ENCODE measurements around the gene ASIP. TPM values are rescaled to one million over a fixed set of nuclear protein-coding genes. Genes with fewer than 3 reads are reported as not detected.
A peak's percentile ranks its signal among the peaks of the same experiment; 100 is the strongest.

ASIP gene
- total RNA-seq, 1 donor from 2014 or later = not detected

DNA sequence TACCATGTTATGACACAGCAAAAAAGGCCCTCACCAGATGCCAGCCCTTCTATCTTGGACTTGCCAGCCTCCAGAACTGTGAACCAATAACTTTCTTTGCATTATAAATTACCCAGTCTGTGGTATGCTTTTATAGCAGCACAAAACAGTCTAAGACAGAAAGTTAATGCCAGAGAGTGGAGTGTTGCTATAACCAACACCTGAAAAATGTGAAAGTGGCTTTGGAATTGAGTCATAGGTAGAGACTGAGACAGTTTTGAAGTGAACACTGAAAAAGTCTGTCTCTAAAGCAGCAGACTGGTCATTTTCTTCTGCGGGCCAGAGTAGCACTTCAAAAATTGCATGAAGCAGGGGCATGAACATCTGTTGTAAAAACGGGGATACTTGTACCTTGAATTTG is 28.0 kb upstream of the ASIP start:
- H3K4me2 ChIP-seq (ENCODE audit: low read length) = no peak overlapping the region
- no peak overlapping the region for H3K4me3 ChIP-seq (ENCODE audit: insufficient read depth, low read depth, low read length)
- Mint-ChIP-seq H3K27ac (ENCODE audit: unreplicated experiment) (no peak overlapping the region), H3K4me3 (ENCODE audit: unreplicated experiment) (no peak overlapping the region), H3K36me3 (ENCODE audit: low read depth, unreplicated experiment) (no peaks in the 10 kb centered on the region), H3K27me3 (ENCODE audit: low read depth, unreplicated experiment) (no peaks in the 10 kb centered on the region), H3K9me3 (ENCODE audit: unreplicated experiment) (peaks cover 4% of the 10 kb centered on the region), H3K4me1 (ENCODE audit: low read depth, unreplicated experiment) (peaks cover 3% of the 10 kb centered on the region)
- TF ChIP-seq, protein P1, sequence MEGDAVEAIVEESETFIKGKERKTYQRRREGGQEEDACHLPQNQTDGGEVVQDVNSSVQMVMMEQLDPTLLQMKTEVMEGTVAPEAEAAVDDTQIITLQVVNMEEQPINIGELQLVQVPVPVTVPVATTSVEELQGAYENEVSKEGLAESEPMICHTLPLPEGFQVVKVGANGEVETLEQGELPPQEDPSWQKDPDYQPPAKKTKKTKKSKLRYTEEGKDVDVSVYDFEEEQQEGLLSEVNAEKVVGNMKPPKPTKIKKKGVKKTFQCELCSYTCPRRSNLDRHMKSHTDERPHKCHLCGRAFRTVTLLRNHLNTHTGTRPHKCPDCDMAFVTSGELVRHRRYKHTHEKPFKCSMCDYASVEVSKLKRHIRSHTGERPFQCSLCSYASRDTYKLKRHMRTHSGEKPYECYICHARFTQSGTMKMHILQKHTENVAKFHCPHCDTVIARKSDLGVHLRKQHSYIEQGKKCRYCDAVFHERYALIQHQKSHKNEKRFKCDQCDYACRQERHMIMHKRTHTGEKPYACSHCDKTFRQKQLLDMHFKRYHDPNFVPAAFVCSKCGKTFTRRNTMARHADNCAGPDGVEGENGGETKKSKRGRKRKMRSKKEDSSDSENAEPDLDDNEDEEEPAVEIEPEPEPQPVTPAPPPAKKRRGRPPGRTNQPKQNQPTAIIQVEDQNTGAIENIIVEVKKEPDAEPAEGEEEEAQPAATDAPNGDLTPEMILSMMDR (IDR thresholded peaks at IDR 0.05; ENCODE audit: insufficient read depth, low read depth, low read length) = no peak
- no peak for TF ChIP-seq EZH2 (IDR thresholded peaks at IDR 0.05; ENCODE audit: insufficient read depth, low read length)
- H3K36me3 ChIP-seq (ENCODE audit: insufficient read depth, low read length) = no peaks in the 10 kb centered on the region
- FAIRE-seq (no peak), DNase-seq (ENCODE audit: low read depth) (no peak)
- H4K20me1 ChIP-seq (ENCODE audit: insufficient read depth, low read length) = no peaks in the 10 kb centered on the region
- no peak overlapping the region for H3K27ac ChIP-seq (ENCODE audit: low read depth, low read length)
- H3K4me1 ChIP-seq (ENCODE audit: insufficient read depth, low read length) = no peaks in the 10 kb centered on the region
- no peak overlapping the region for H3K9ac ChIP-seq (ENCODE audit: low read length)
- no peaks in the 10 kb centered on the region for H3K27me3 ChIP-seq (ENCODE audit: insufficient read depth, low read length)
- H3K9me3 ChIP-seq (ENCODE audit: insufficient read depth, low read depth, low read length) = peaks cover 4% of the 10 kb centered on the region
- no peak overlapping the region for H2AFZ ChIP-seq (ENCODE audit: low read depth, low read length)
- no peaks in the 10 kb centered on the region for H3K79me2 ChIP-seq (ENCODE audit: insufficient read depth, low read length)

DNA sequence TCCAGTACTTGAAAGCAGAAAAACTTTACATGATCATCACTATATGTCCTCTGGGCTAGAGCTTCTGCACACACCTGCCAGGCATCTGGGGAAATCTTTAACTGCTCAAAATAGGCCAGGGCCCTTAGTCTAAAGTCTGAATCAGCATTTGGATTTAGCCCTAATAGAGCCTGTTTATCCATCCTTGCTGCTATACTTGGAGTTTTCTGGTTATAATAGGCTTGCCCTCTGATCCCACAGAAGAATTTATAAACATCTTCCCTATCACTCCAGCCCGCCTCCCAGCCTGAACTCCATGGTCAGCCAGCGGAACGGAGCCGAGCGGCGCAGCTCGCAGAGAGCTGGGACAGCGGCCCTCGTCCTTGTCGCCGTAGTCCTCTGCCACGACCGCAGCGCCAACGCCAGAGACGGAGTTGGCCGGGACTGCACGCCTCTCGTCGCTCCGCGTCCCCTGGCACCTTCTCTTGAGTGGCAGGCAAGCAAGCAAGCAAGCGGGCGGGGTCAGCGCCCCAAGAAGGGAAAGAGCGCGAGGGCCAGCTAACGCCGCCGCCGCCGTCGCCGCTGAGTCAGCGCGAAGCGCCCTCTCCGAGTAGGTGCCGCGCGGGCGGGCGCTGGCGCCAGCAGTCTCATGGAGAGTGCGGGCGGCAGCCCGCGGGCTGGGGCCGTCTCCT is 25.4 kb upstream of the ASIP start:
- Histone ChIP-seq H3K4me1 (ENCODE audit: insufficient read depth, low read length) (peaks cover 4% of the 10 kb centered on the region), H2AFZ (ENCODE audit: low read depth, low read length) (peak overlapping the region; percentile 99), H3K9ac (ENCODE audit: low read length) (peak overlapping the region; percentile 74), H3K4me3 (ENCODE audit: insufficient read depth, low read depth, low read length) (peak overlapping the region; percentile 66), H3K4me2 (ENCODE audit: low read length) (peak overlapping the region; percentile 95), H3K27ac (ENCODE audit: low read depth, low read length) (no peak overlapping the region), H3K79me2 (ENCODE audit: insufficient read depth, low read length) (no peaks in the 10 kb centered on the region), H4K20me1 (ENCODE audit: insufficient read depth, low read length) (no peaks in the 10 kb centered on the region), H3K27me3 (ENCODE audit: insufficient read depth, low read length) (no peaks in the 10 kb centered on the region), H3K9me3 (ENCODE audit: insufficient read depth, low read depth, low read length) (no peaks in the 10 kb centered on the region), H3K36me3 (ENCODE audit: insufficient read depth, low read length) (no peaks in the 10 kb centered on the region)
- peak; percentile 58 for FAIRE-seq
- peak; percentile 53 for DNase-seq (ENCODE audit: low read depth)
- TF ChIP-seq, protein P1 (IDR thresholded peaks at IDR 0.05; ENCODE audit: insufficient read depth, low read depth, low read length) = no peak
- no peak for TF ChIP-seq EZH2 (IDR thresholded peaks at IDR 0.05; ENCODE audit: insufficient read depth, low read length)
- peak overlapping the region; percentile 84 for H3K4me3 Mint-ChIP-seq (ENCODE audit: unreplicated experiment)
- H3K27ac Mint-ChIP-seq (ENCODE audit: unreplicated experiment) = peak overlapping the region; percentile 37
- peaks cover 2% of the 10 kb centered on the region for H3K27me3 Mint-ChIP-seq (ENCODE audit: low read depth, unreplicated experiment)
- peaks cover 1% of the 10 kb centered on the region for H3K9me3 Mint-ChIP-seq (ENCODE audit: unreplicated experiment)
- no peaks in the 10 kb centered on the region for H3K36me3 Mint-ChIP-seq (ENCODE audit: low read depth, unreplicated experiment)
- H3K4me1 Mint-ChIP-seq (ENCODE audit: low read depth, unreplicated experiment) = peaks cover 3% of the 10 kb centered on the region

DNA sequence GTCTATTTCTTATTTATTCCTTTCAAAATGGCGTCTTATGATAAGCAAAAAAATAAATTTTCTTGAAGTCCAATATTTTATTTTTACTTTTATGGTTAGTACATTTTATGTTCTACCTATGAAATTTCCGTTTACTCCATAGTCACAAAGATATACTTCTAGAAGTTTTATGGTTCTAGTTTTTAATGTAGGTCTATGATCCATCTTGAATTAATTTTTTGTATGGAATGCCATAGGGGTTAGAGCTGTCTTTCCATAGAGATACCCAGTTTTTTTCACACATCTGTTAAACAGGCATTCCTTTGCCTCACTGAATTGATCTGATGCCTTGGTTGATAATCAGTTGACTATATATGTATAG is 24.9 kb upstream of the ASIP start:
- H3K27me3 ChIP-seq (ENCODE audit: insufficient read depth, low read length) = no peaks in the 10 kb centered on the region
- no peak for FAIRE-seq
- Mint-ChIP-seq H3K27me3 (ENCODE audit: low read depth, unreplicated experiment) (peaks cover 2% of the 10 kb centered on the region), H3K27ac (ENCODE audit: unreplicated experiment) (peak overlapping the region; percentile 43), H3K4me1 (ENCODE audit: low read depth, unreplicated experiment) (peaks cover 3% of the 10 kb centered on the region), H3K9me3 (ENCODE audit: unreplicated experiment) (peaks cover 1% of the 10 kb centered on the region), H3K4me3 (ENCODE audit: unreplicated experiment) (peak overlapping the region; percentile 84), H3K36me3 (ENCODE audit: low read depth, unreplicated experiment) (no peaks in the 10 kb centered on the region)
- no peaks in the 10 kb centered on the region for H3K36me3 ChIP-seq (ENCODE audit: insufficient read depth, low read length)
- peak overlapping the region; percentile 95 for H3K4me2 ChIP-seq (ENCODE audit: low read length)
- no peak for DNase-seq (ENCODE audit: low read depth)
- TF ChIP-seq, protein P1 (IDR thresholded peaks at IDR 0.05; ENCODE audit: insufficient read depth, low read depth, low read length) = no peak
- no peak for TF ChIP-seq EZH2 (IDR thresholded peaks at IDR 0.05; ENCODE audit: insufficient read depth, low read length)
- peaks cover 4% of the 10 kb centered on the region for H3K4me1 ChIP-seq (ENCODE audit: insufficient read depth, low read length)
- peak overlapping the region; percentile 66 for H3K4me3 ChIP-seq (ENCODE audit: insufficient read depth, low read depth, low read length)
- no peaks in the 10 kb centered on the region for H3K79me2 ChIP-seq (ENCODE audit: insufficient read depth, low read length)
- H3K27ac ChIP-seq (ENCODE audit: low read depth, low read length) = no peak overlapping the region
- peak overlapping the region; percentile 99 for H2AFZ ChIP-seq (ENCODE audit: low read depth, low read length)
- peak overlapping the region; percentile 74 for H3K9ac ChIP-seq (ENCODE audit: low read length)
- H4K20me1 ChIP-seq (ENCODE audit: insufficient read depth, low read length) = no peaks in the 10 kb centered on the region
- H3K9me3 ChIP-seq (ENCODE audit: insufficient read depth, low read depth, low read length) = no peaks in the 10 kb centered on the region
